Measurements from ENCODE around the gene DLGAP4. TPM values are rescaled to one million over a fixed set of nuclear protein-coding genes. Genes with fewer than 3 reads are reported as not detected.

DLGAP4 gene
- polyA plus RNA-seq, 2 of the 4 experiments (the other 2 are of a cell fraction): 11.9 to 36.7 TPM

DNA sequence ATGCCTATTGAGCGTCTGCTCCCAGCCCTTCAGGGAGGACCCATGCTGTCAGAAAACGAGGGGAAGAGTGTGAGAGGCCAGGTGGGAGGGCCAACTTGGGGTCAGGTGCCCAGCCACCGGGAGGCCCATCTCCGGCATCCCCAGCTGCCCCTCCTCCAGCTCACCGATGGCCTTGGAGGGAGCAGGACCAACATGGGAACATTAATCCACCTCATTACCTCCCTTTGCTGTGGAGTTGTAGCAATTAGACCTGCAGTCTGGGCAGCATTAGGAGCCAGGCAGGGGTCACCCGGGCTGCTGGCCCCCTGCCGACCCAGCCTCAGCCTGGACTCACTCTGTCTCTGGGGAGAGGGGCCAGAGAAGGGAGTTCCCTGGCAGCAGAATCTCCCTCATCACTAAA, 25.1 kb downstream of the DLGAP4 start:
- 18% methylated on average over 7 of the region's 7 CpGs for WGBS (ENCODE audit: missing lambda C conversion rate)
- Histone ChIP-seq H3K27ac (no peak overlapping the region), H3K4me3 (no peak overlapping the region), H3K4me1 (no peaks in the 10 kb centered on the region), H3K9me3 (peaks cover 11% of the 10 kb centered on the region), H3K4me2 (no peak overlapping the region)
- ATAC-seq (no peak), DNase-seq (ENCODE audit: low read depth in 1 of 2, low spot score in 1 of 2) (no peak), FAIRE-seq (no peak)
- TF ChIP-seq POLR2A (IDR thresholded peaks at IDR 0.05; ENCODE audit: low read length): no peak
- TF ChIP-seq NFE2L2 (conservative IDR thresholded peaks at IDR 0.05; ENCODE audit: low read length): no peak
- TF ChIP-seq, protein P1, sequence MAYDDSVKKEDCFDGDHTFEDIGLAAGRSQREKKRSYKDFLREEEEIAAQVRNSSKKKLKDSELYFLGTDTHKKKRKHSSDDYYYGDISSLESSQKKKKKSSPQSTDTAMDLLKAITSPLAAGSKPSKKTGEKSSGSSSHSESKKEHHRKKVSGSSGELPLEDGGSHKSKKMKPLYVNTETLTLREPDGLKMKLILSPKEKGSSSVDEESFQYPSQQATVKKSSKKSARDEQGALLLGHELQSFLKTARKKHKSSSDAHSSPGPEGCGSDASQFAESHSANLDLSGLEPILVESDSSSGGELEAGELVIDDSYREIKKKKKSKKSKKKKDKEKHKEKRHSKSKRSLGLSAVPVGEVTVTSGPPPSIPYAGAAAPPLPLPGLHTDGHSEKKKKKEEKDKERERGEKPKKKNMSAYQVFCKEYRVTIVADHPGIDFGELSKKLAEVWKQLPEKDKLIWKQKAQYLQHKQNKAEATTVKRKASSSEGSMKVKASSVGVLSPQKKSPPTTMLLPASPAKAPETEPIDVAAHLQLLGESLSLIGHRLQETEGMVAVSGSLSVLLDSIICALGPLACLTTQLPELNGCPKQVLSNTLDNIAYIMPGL (CRISPR knock-in tag; IDR thresholded peaks at IDR 0.05; ENCODE audit: borderline replicate concordance): no peak
- TF ChIP-seq HOXB13 (CRISPR knock-in tag; IDR thresholded peaks at IDR 0.05; ENCODE audit: low read depth): no peak
- no peak for TF ChIP-seq HOXA7 (CRISPR knock-in tag; IDR thresholded peaks at IDR 0.05)
- TF ChIP-seq JUN (IDR thresholded peaks at IDR 0.05): no peak
- no peak for TF ChIP-seq SMC3 (IDR thresholded peaks at IDR 0.05)
- POLR2A ChIA-PET: no interaction called here
- CTCF ChIA-PET: interaction anchor here (1.0 to 1.5 kb wide), 3 partner anchors 8 to 108 kb away, joined by 4 to 6 read pairs (median 4); no protein-coding TSS in a partner anchor

DNA sequence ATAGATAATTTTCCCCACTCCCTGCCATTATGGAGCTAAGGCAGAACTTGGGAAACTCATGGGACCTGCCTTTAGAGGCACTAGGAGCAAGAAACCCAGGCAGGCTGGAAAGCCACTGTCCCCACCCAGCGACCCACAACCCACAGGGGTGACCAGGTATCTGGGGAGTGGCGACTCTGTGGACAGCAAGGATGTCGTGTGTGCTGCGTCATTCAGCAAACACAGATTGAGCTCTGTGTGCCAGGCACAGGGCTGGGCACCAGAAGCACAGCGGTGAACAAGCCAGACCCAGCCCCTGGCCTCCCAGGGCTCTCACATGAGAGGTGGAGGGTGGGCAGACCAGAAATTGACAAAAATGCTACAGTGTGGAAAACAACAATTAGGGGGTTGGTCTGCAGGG, 27.7 kb downstream of the DLGAP4 start:
- WGBS (ENCODE audit: missing lambda C conversion rate): 25% methylated on average over 5 of the region's 5 CpGs
- POLR2A ChIA-PET: no interaction called here
- CTCF ChIA-PET: interaction anchor here (0.6 to 1.8 kb wide), 5 partner anchors 9 to 60 kb away, joined by 3 to 6 read pairs (median 3); no protein-coding TSS in a partner anchor
- DNase-seq (ENCODE audit: low read depth in 1 of 2, low spot score in 1 of 2): no peak
- H3K4me3 ChIP-seq: no peak overlapping the region
- no peaks in the 10 kb centered on the region for H3K4me1 ChIP-seq
- H3K9me3 ChIP-seq: no peaks in the 10 kb centered on the region
- no peak for FAIRE-seq
- ATAC-seq: no peak
- no peak overlapping the region for H3K4me2 ChIP-seq
- TF ChIP-seq ZNF302 (CRISPR knock-in tag; IDR thresholded peaks at IDR 0.05): no peak
- no peak for TF ChIP-seq FOSL2 (IDR thresholded peaks at IDR 0.05)
- TF ChIP-seq FOSL2 (CRISPR knock-in tag; IDR thresholded peaks at IDR 0.05): no peak
- TF ChIP-seq, protein P2, sequence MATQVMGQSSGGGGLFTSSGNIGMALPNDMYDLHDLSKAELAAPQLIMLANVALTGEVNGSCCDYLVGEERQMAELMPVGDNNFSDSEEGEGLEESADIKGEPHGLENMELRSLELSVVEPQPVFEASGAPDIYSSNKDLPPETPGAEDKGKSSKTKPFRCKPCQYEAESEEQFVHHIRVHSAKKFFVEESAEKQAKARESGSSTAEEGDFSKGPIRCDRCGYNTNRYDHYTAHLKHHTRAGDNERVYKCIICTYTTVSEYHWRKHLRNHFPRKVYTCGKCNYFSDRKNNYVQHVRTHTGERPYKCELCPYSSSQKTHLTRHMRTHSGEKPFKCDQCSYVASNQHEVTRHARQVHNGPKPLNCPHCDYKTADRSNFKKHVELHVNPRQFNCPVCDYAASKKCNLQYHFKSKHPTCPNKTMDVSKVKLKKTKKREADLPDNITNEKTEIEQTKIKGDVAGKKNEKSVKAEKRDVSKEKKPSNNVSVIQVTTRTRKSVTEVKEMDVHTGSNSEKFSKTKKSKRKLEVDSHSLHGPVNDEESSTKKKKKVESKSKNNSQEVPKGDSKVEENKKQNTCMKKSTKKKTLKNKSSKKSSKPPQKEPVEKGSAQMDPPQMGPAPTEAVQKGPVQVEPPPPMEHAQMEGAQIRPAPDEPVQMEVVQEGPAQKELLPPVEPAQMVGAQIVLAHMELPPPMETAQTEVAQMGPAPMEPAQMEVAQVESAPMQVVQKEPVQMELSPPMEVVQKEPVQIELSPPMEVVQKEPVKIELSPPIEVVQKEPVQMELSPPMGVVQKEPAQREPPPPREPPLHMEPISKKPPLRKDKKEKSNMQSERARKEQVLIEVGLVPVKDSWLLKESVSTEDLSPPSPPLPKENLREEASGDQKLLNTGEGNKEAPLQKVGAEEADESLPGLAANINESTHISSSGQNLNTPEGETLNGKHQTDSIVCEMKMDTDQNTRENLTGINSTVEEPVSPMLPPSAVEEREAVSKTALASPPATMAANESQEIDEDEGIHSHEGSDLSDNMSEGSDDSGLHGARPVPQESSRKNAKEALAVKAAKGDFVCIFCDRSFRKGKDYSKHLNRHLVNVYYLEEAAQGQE (IDR thresholded peaks at IDR 0.05): no peak
- no peak for TF ChIP-seq RARB (CRISPR knock-in tag; IDR thresholded peaks at IDR 0.05)
- TF ChIP-seq GATA3 (IDR thresholded peaks at IDR 0.05; ENCODE audit: borderline replicate concordance): no peak
- no peak for TF ChIP-seq POLR2AphosphoS2 (conservative IDR thresholded peaks at IDR 0.05; ENCODE audit: low read length)
- TF ChIP-seq ZSCAN20 (CRISPR knock-in tag; IDR thresholded peaks at IDR 0.05): no peak
- TF ChIP-seq ZFP36 (IDR thresholded peaks at IDR 0.05; ENCODE audit: borderline replicate concordance, partially characterized antibody): no peak
- no peak for TF ChIP-seq RFX5 (IDR thresholded peaks at IDR 0.05)
- TF ChIP-seq, protein P3, sequence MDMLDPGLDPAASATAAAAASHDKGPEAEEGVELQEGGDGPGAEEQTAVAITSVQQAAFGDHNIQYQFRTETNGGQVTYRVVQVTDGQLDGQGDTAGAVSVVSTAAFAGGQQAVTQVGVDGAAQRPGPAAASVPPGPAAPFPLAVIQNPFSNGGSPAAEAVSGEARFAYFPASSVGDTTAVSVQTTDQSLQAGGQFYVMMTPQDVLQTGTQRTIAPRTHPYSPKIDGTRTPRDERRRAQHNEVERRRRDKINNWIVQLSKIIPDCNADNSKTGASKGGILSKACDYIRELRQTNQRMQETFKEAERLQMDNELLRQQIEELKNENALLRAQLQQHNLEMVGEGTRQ (IDR thresholded peaks at IDR 0.05): no peak
- TF ChIP-seq, protein P4, sequence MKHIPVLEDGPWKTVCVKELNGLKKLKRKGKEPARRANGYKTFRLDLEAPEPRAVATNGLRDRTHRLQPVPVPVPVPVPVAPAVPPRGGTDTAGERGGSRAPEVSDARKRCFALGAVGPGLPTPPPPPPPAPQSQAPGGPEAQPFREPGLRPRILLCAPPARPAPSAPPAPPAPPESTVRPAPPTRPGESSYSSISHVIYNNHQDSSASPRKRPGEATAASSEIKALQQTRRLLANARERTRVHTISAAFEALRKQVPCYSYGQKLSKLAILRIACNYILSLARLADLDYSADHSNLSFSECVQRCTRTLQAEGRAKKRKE (CRISPR knock-in tag; IDR thresholded peaks at IDR 0.05; ENCODE audit: low read depth): no peak
- TF ChIP-seq MYC (IDR thresholded peaks at IDR 0.05; ENCODE audit: borderline replicate concordance, low read length): no peak
- no peak for TF ChIP-seq BHLHE40 (IDR thresholded peaks at IDR 0.05; ENCODE audit: low read depth, low read length)
- H3K27ac ChIP-seq: no peak overlapping the region
